ENCODE results near the gene CHAMP1.
A peak's percentile ranks its signal among the peaks of the same experiment; 100 is the strongest.

CHAMP1 gene

GRCh38 chr13:114282041-114282670 is 32.1 kb upstream of the CHAMP1 start:
- peak; percentile 86 for DNase-seq
- Histone ChIP-seq H3K27ac (ENCODE audit: low read depth, low read length) (peak overlapping the region; percentile 87), H2AK5ac (ENCODE audit: low read length) (no peak overlapping the region), H2BK120ac (ENCODE audit: low read depth, low read length) (no peak overlapping the region), H4K8ac (ENCODE audit: low read depth, low read length) (no peak overlapping the region), H3K79me2 (ENCODE audit: control insufficient read depth, insufficient read depth, low read length) (peaks cover 13% of the 10 kb centered on the region), H3K79me1 (ENCODE audit: low read length) (peaks cover 7% of the 10 kb centered on the region), H3K4me3 (ENCODE audit: low read length) (peak overlapping the region; percentile 82), H3K27me3 (ENCODE audit: insufficient read depth, low read length, poor library complexity) (no peaks in the 10 kb centered on the region), H3K4ac (ENCODE audit: low read depth, low read length) (peak overlapping the region; percentile 58), H3K56ac (ENCODE audit: low read length) (peak overlapping the region; percentile 94), H4K5ac (ENCODE audit: low read length) (no peak overlapping the region), H3K36me3 (ENCODE audit: control insufficient read depth, insufficient read depth, low read length) (peaks cover 4% of the 10 kb centered on the region), H3K23ac (ENCODE audit: low read length) (no peak overlapping the region), H3K9ac (ENCODE audit: low read length) (peak overlapping the region; percentile 70), H2BK5ac (ENCODE audit: low read length) (peak overlapping the region; percentile 18), H2BK15ac (replicated peaks; ENCODE audit: low read depth) (no peak overlapping the region), H3K18ac (ENCODE audit: low read length) (peak overlapping the region; percentile 82), H3K4me1 (ENCODE audit: control insufficient read depth, low read depth, low read length) (peaks cover 3% of the 10 kb centered on the region), H3K4me2 (ENCODE audit: low read length) (peak overlapping the region; percentile 18)
- no CpG with 5 or more reads among the region's 50 CpGs for WGBS (ENCODE audit: extremely low coverage, insufficient coverage, low lambda C conversion rate)

- peak overlapping the region; percentile 3 for H3K9ac ChIP-seq (ENCODE audit: low read length)
- H2BK5ac ChIP-seq (ENCODE audit: low read length) = no peak overlapping the region
- no peak overlapping the region for H2BK120ac ChIP-seq (ENCODE audit: low read depth, low read length)
- no peak overlapping the region for H3K4ac ChIP-seq (ENCODE audit: low read depth, low read length)
- no peak overlapping the region for H3K4me2 ChIP-seq (ENCODE audit: low read length)
- H3K27ac ChIP-seq (ENCODE audit: low read depth, low read length) = no peak overlapping the region
- H3K27me3 ChIP-seq (ENCODE audit: insufficient read depth, low read length, poor library complexity) = no peaks in the 10 kb centered on the region
- no peak overlapping the region for H3K23ac ChIP-seq (ENCODE audit: low read length)
- no peak overlapping the region for H3K18ac ChIP-seq (ENCODE audit: low read length)
- no peak overlapping the region for H3K56ac ChIP-seq (ENCODE audit: low read length)
- peak; percentile 45 for DNase-seq
- no peak overlapping the region for H4K5ac ChIP-seq (ENCODE audit: low read length)
- no CpG with 5 or more reads among the region's 3 CpGs for WGBS (ENCODE audit: extremely low coverage, insufficient coverage, low lambda C conversion rate)
- no peak overlapping the region for H2BK15ac ChIP-seq (replicated peaks; ENCODE audit: low read depth)
- peaks cover 12% of the 10 kb centered on the region for H3K79me1 ChIP-seq (ENCODE audit: low read length)
- peaks cover 3% of the 10 kb centered on the region for H3K4me1 ChIP-seq (ENCODE audit: control insufficient read depth, low read depth, low read length)
- no peak overlapping the region for H2AK5ac ChIP-seq (ENCODE audit: low read length)
- peaks cover 13% of the 10 kb centered on the region for H3K79me2 ChIP-seq (ENCODE audit: control insufficient read depth, insufficient read depth, low read length)
- H3K4me3 ChIP-seq (ENCODE audit: low read length) = no peak overlapping the region
- H3K36me3 ChIP-seq (ENCODE audit: control insufficient read depth, insufficient read depth, low read length) = peaks cover 6% of the 10 kb centered on the region
- H4K8ac ChIP-seq (ENCODE audit: low read depth, low read length) = no peak overlapping the region
Measured at GRCh38 chr13:114283576-114283975, 30.7 kb upstream of the CHAMP1 start.

- H3K79me2 ChIP-seq (ENCODE audit: control insufficient read depth, insufficient read depth, low read length) = peaks cover 13% of the 10 kb centered on the region
- H2BK5ac ChIP-seq (ENCODE audit: low read length) = no peak overlapping the region
- WGBS (ENCODE audit: extremely low coverage, insufficient coverage, low lambda C conversion rate) = no CpG with 5 or more reads among the region's 8 CpGs
- H3K4me3 ChIP-seq (ENCODE audit: low read length) = no peak overlapping the region
- no peak overlapping the region for H3K56ac ChIP-seq (ENCODE audit: low read length)
- H3K4me1 ChIP-seq (ENCODE audit: control insufficient read depth, low read depth, low read length) = peaks cover 3% of the 10 kb centered on the region
- H3K18ac ChIP-seq (ENCODE audit: low read length) = no peak overlapping the region
- no peak overlapping the region for H3K4ac ChIP-seq (ENCODE audit: low read depth, low read length)
- no peak overlapping the region for H3K9ac ChIP-seq (ENCODE audit: low read length)
- H2BK15ac ChIP-seq (replicated peaks; ENCODE audit: low read depth) = no peak overlapping the region
- H2BK120ac ChIP-seq (ENCODE audit: low read depth, low read length) = no peak overlapping the region
- no peaks in the 10 kb centered on the region for H3K27me3 ChIP-seq (ENCODE audit: insufficient read depth, low read length, poor library complexity)
- peaks cover 12% of the 10 kb centered on the region for H3K79me1 ChIP-seq (ENCODE audit: low read length)
- no peak overlapping the region for H4K8ac ChIP-seq (ENCODE audit: low read depth, low read length)
- H3K4me2 ChIP-seq (ENCODE audit: low read length) = no peak overlapping the region
- no peak overlapping the region for H2AK5ac ChIP-seq (ENCODE audit: low read length)
- H3K27ac ChIP-seq (ENCODE audit: low read depth, low read length) = no peak overlapping the region
- H3K36me3 ChIP-seq (ENCODE audit: control insufficient read depth, insufficient read depth, low read length) = peaks cover 6% of the 10 kb centered on the region
- no peak overlapping the region for H4K5ac ChIP-seq (ENCODE audit: low read length)
- H3K23ac ChIP-seq (ENCODE audit: low read length) = no peak overlapping the region
- no peak for DNase-seq
Measured at GRCh38 chr13:114284680-114285079, 29.6 kb upstream of the CHAMP1 start.

GRCh38 chr13:114285166-114285808 is 29.0 kb upstream of the CHAMP1 start:
- H3K18ac ChIP-seq (ENCODE audit: low read length) = no peak overlapping the region
- H3K4me2 ChIP-seq (ENCODE audit: low read length) = no peak overlapping the region
- H2AK5ac ChIP-seq (ENCODE audit: low read length) = no peak overlapping the region
- no peak overlapping the region for H2BK120ac ChIP-seq (ENCODE audit: low read depth, low read length)
- peaks cover 8% of the 10 kb centered on the region for H3K36me3 ChIP-seq (ENCODE audit: control insufficient read depth, insufficient read depth, low read length)
- DNase-seq = no peak
- H3K4ac ChIP-seq (ENCODE audit: low read depth, low read length) = no peak overlapping the region
- H4K5ac ChIP-seq (ENCODE audit: low read length) = no peak overlapping the region
- no peak overlapping the region for H3K56ac ChIP-seq (ENCODE audit: low read length)
- H3K4me3 ChIP-seq (ENCODE audit: low read length) = no peak overlapping the region
- no CpG with 5 or more reads among the region's 4 CpGs for WGBS (ENCODE audit: extremely low coverage, insufficient coverage, low lambda C conversion rate)
- no peak overlapping the region for H3K27ac ChIP-seq (ENCODE audit: low read depth, low read length)
- H2BK15ac ChIP-seq (replicated peaks; ENCODE audit: low read depth) = no peak overlapping the region
- H4K8ac ChIP-seq (ENCODE audit: low read depth, low read length) = no peak overlapping the region
- peaks cover 3% of the 10 kb centered on the region for H3K4me1 ChIP-seq (ENCODE audit: control insufficient read depth, low read depth, low read length)
- H2BK5ac ChIP-seq (ENCODE audit: low read length) = no peak overlapping the region
- peaks cover 12% of the 10 kb centered on the region for H3K79me1 ChIP-seq (ENCODE audit: low read length)
- H3K27me3 ChIP-seq (ENCODE audit: insufficient read depth, low read length, poor library complexity) = no peaks in the 10 kb centered on the region
- peaks cover 13% of the 10 kb centered on the region for H3K79me2 ChIP-seq (ENCODE audit: control insufficient read depth, insufficient read depth, low read length)
- peak overlapping the region; percentile 35 for H3K23ac ChIP-seq (ENCODE audit: low read length)
- H3K9ac ChIP-seq (ENCODE audit: low read length) = no peak overlapping the region

GRCh38 chr13:114286808-114287207 is 27.5 kb upstream of the CHAMP1 start:
- Histone ChIP-seq H3K9ac (ENCODE audit: low read length) (no peak overlapping the region), H3K27ac (ENCODE audit: low read depth, low read length) (no peak overlapping the region), H3K4me2 (ENCODE audit: low read length) (no peak overlapping the region), H3K4ac (ENCODE audit: low read depth, low read length) (no peak overlapping the region), H3K36me3 (ENCODE audit: control insufficient read depth, insufficient read depth, low read length) (peaks cover 8% of the 10 kb centered on the region), H2BK15ac (replicated peaks; ENCODE audit: low read depth) (no peak overlapping the region), H2BK5ac (ENCODE audit: low read length) (no peak overlapping the region), H3K27me3 (ENCODE audit: insufficient read depth, low read length, poor library complexity) (no peaks in the 10 kb centered on the region), H2BK120ac (ENCODE audit: low read depth, low read length) (no peak overlapping the region), H3K4me3 (ENCODE audit: low read length) (no peak overlapping the region), H4K5ac (ENCODE audit: low read length) (no peak overlapping the region), H2AK5ac (ENCODE audit: low read length) (no peak overlapping the region), H3K23ac (ENCODE audit: low read length) (no peak overlapping the region), H3K4me1 (ENCODE audit: control insufficient read depth, low read depth, low read length) (no peaks in the 10 kb centered on the region), H4K8ac (ENCODE audit: low read depth, low read length) (no peak overlapping the region), H3K79me2 (ENCODE audit: control insufficient read depth, insufficient read depth, low read length) (peaks cover 13% of the 10 kb centered on the region), H3K79me1 (ENCODE audit: low read length) (peaks cover 12% of the 10 kb centered on the region), H3K18ac (ENCODE audit: low read length) (no peak overlapping the region), H3K56ac (ENCODE audit: low read length) (no peak overlapping the region)
- WGBS (ENCODE audit: extremely low coverage, insufficient coverage, low lambda C conversion rate) = no CpG with 5 or more reads among the region's 8 CpGs
- peak; percentile 24 for DNase-seq

Measured in mesendoderm (in vitro differentiated cells).